Activated CD8-positive, alpha-beta memory T cell treated with anti-CD3 and anti-CD28 coated beads for 36 hours (primary cell): ENCODE data around the gene PHC2. TPM values are rescaled to one million over a fixed set of nuclear protein-coding genes. Genes with fewer than 3 reads are reported as not detected.

Experiments
- CTCF ChIA-PET: fragments of 350-600 bp; sonication (Branson Sonifier 250); formaldehyde crosslinking; loops from one replicate; lab custom pipeline; 2021; ENCODE audit warnings: antibody characterized with exemption; lab: Charles Lee
- POLR2A ChIA-PET: fragments of 350-600 bp; sonication (Branson Sonifier 250); formaldehyde crosslinking; loops from one replicate; lab custom pipeline; 2021; ENCODE audit warnings: antibody characterized with exemption; lab: Charles Lee
- total RNA-seq, 2 experiments: library from RNA; stranded (reverse); gene quantifications; one replicate each; pipeline ENCODE4 v1.2.3, GENCODE V29; 2021

PHC2 gene
- total RNA-seq, 2 experiments from 2014 or later: 23.9 to 25.5 TPM

- POLR2A ChIA-PET: no interaction called here
- CTCF ChIA-PET: interaction anchor here (1.2 kb wide), 1 partner anchor 220 kb away, joined by 3 read pairs; no protein-coding TSS in a partner anchor
Measured at GRCh38 chr1:33347650-33347992, 83.3 kb downstream of the PHC2 start.

- CTCF ChIA-PET: interaction anchor here (0.6 to 1.2 kb wide), 2 partner anchors 51 to 220 kb away, joined by 3 read pairs; no protein-coding TSS in a partner anchor
- POLR2A ChIA-PET: no interaction called here
Measured at GRCh38 chr1:33346927-33347649, 83.8 kb downstream of the PHC2 start.

- ChIA-PET CTCF (interaction anchor here (0.6 kb wide), 1 partner anchor 50 kb away, joined by 3 read pairs; no protein-coding TSS in a partner anchor), POLR2A (no interaction called here)
Measured at GRCh38 chr1:33346533-33346926, 84.4 kb downstream of the PHC2 start.

- CTCF ChIA-PET: no interaction called here
- POLR2A ChIA-PET: no interaction called here
Measured at GRCh38 chr1:33344896-33345560, 85.9 kb downstream of the PHC2 start.

- POLR2A ChIA-PET: no interaction called here
- CTCF ChIA-PET: no interaction called here
Measured at GRCh38 chr1:33343539-33343938, 87.4 kb downstream of the PHC2 start.

- ChIA-PET POLR2A (interaction anchor here (0.7 kb wide), 1 partner anchor 161 kb away, joined by 7 read pairs; no protein-coding TSS in a partner anchor), CTCF (interaction anchor here (0.5 kb wide), 1 partner anchor 129 kb away, joined by 3 read pairs; no protein-coding TSS in a partner anchor)
Measured at GRCh38 chr1:33342041-33342723, 88.7 kb downstream of the PHC2 start.

- CTCF ChIA-PET: no interaction called here
- POLR2A ChIA-PET: no interaction called here
Measured at GRCh38 chr1:33341190-33341589, 89.7 kb downstream of the PHC2 start.

GRCh38 chr1:33339413-33339812 lies 91.5 kb downstream of the PHC2 start:
- POLR2A ChIA-PET: no interaction called here
- CTCF ChIA-PET: interaction anchor here (1.8 kb wide), 1 partner anchor 11 kb away, joined by 5 read pairs; no protein-coding TSS in a partner anchor

GRCh38 chr1:33338440-33339211 lies 92.3 kb downstream of the PHC2 start:
- ChIA-PET CTCF (interaction anchor here (1.8 kb wide), 1 partner anchor 10 kb away, joined by 5 read pairs; no protein-coding TSS in a partner anchor), POLR2A (interaction anchor here (0.6 kb wide), 1 partner anchor 11 kb away, joined by 3 read pairs; no protein-coding TSS in a partner anchor)

GRCh38 chr1:33338048-33338439 lies 92.9 kb downstream of the PHC2 start:
- ChIA-PET CTCF (interaction anchor here (1.8 kb wide), 1 partner anchor 9 kb away, joined by 5 read pairs; no protein-coding TSS in a partner anchor), POLR2A (interaction anchor here (0.6 kb wide), 1 partner anchor 12 kb away, joined by 3 read pairs; no protein-coding TSS in a partner anchor)

GRCh38 chr1:33337441-33337840 lies 93.5 kb downstream of the PHC2 start:
- POLR2A ChIA-PET: no interaction called here
- CTCF ChIA-PET: no interaction called here

- CTCF ChIA-PET: no interaction called here
- POLR2A ChIA-PET: no interaction called here
Measured at GRCh38 chr1:33336580-33336979, 94.3 kb downstream of the PHC2 start.

- CTCF ChIA-PET: interaction anchor here (0.6 kb wide), 1 partner anchor 1680 kb away, joined by 6 read pairs; no protein-coding TSS in a partner anchor
Measured at GRCh38 chr1:33335020-33335419, 95.9 kb downstream of the PHC2 start.

GRCh38 chr1:33334081-33334552 lies 96.8 kb downstream of the PHC2 start:
- ChIA-PET CTCF (no interaction called here), POLR2A (no interaction called here)

More at GRCh38 chr1:33335020-33335419, 95.9 kb downstream of the PHC2 start:
- POLR2A ChIA-PET: no interaction called here

- ChIA-PET POLR2A (no interaction called here), CTCF (no interaction called here)
Measured at GRCh38 chr1:33332881-33333280, 98.0 kb downstream of the PHC2 start.

- CTCF ChIA-PET: no interaction called here
- POLR2A ChIA-PET: no interaction called here
Measured at GRCh38 chr1:33332357-33332789, 98.5 kb downstream of the PHC2 start.

GRCh38 chr1:33331444-33332356 lies 99.2 kb downstream of the PHC2 start:
- ChIA-PET CTCF (no interaction called here), POLR2A (no interaction called here)

GRCh38 chr1:33330906-33331305 lies 100.0 kb downstream of the PHC2 start:
- POLR2A ChIA-PET: no interaction called here
- CTCF ChIA-PET: no interaction called here
